GM12892 (cell line): ENCODE measurements around the gene PRDM16.

Experiments
- POLR2A ChIP-seq: IDR thresholded peaks from 2 replicates; pipeline ENCODE4 v1.6.1; 2011; ENCODE audit warnings: low read depth, low read length, control low read depth
- POLR2AphosphoS5 ChIP-seq: IDR thresholded peaks from 2 replicates; pipeline ENCODE4 v1.6.1; 2011; ENCODE audit warnings: low read depth, low read length, control low read depth
- TAF1 ChIP-seq: IDR thresholded peaks from 2 replicates; pipeline ENCODE4 v1.6.1; 2011; ENCODE audit warnings: low read depth, mild to moderate bottlenecking, control low read depth, low read length, borderline replicate concordance

- TF ChIP-seq POLR2A (no peak), POLR2AphosphoS5 (no peak), TAF1 (no peak)
These were observed 15.7 kb downstream of the PRDM16 start for GRCh38 chr1:3084726-3085125.
